Mesenchymal stem cell (in vitro differentiated cells and primary cell): ENCODE results near the gene NR2C1.
"Not testable (repeated sequence)": the region's sequence is repeated elsewhere in the genome, so short reads cannot be mapped to it uniquely, and the experiment has no call there.

Experiments used
- DNase-seq: peaks from one replicate; pipeline ENCODE4 v3.0.0-alpha.2; 2013
- H2AFZ ChIP-seq: one replicate; pipeline ENCODE4 v1.6.1; 2013; ENCODE audit warnings: low read depth, mild to moderate bottlenecking, control low read depth, inconsistent platforms, low read length, moderate library complexity
- H2AK5ac ChIP-seq: 2 replicates; pipeline ENCODE4 v1.6.1; 2013; ENCODE audit warnings: low read length, moderate library complexity, mild to moderate bottlenecking, inconsistent platforms; ENCODE audit not compliant: severe bottlenecking
- H2BK120ac ChIP-seq: one replicate; pipeline ENCODE4 v1.6.1; 2013; ENCODE audit warnings: low read depth, mild to moderate bottlenecking, inconsistent platforms, low read length, moderate library complexity
- H2BK12ac ChIP-seq, 2 experiments: one replicate each; pipeline ENCODE4 v1.6.1; 2013; ENCODE audit warnings: inconsistent platforms in 2 of 2, low read length in 2 of 2, mild to moderate bottlenecking in 2 of 2, moderate library complexity in 2 of 2, control low read depth in 1 of 2
- H2BK15ac ChIP-seq: one replicate; pipeline ENCODE4 v1.6.1; 2013; ENCODE audit warnings: mild to moderate bottlenecking, low read depth, inconsistent platforms; ENCODE audit not compliant: poor library complexity, severe bottlenecking
- H2BK5ac ChIP-seq: 2 replicates; pipeline ENCODE4 v1.6.1; 2013; ENCODE audit warnings: low read depth, mild to moderate bottlenecking, low read length, control low read depth, inconsistent platforms; ENCODE audit not compliant: poor library complexity, severe bottlenecking
- H3K14ac ChIP-seq, 2 experiments: one replicate each; pipeline ENCODE4 v1.6.1; 2013; ENCODE audit warnings: inconsistent platforms in 2 of 2, low read length in 2 of 2, control low read depth in 1 of 2, mild to moderate bottlenecking in 1 of 2, moderate library complexity in 1 of 2
- H3K18ac ChIP-seq, 2 experiments: one replicate each; pipeline ENCODE4 v1.6.1; 2013; ENCODE audit warnings: inconsistent platforms in 2 of 2, low read length in 2 of 2, control low read depth in 1 of 2, low read depth in 1 of 2, mild to moderate bottlenecking in 1 of 2
- H3K23ac ChIP-seq, 2 experiments: one replicate each; pipeline ENCODE4 v1.6.1; 2013; ENCODE audit warnings: inconsistent platforms in 2 of 2, low read length in 2 of 2, mild to moderate bottlenecking in 2 of 2, moderate library complexity in 2 of 2, control low read depth in 1 of 2
- H3K27ac ChIP-seq: 2 replicates; pipeline ENCODE4 v1.5.1; 2013; ENCODE audit warnings: mild to moderate bottlenecking, moderate library complexity, low read length, control low read depth, inconsistent platforms; ENCODE audit not compliant: poor library complexity, severe bottlenecking
- H3K27me3 ChIP-seq, 2 experiments: 2 replicates each; pipeline versions ENCODE4 v1.6.1 to v1.7.0; 2013; ENCODE audit warnings: low read length in 2 of 2, mild to moderate bottlenecking in 2 of 2, moderate library complexity in 2 of 2, control low read depth in 1 of 2, inconsistent platforms in 1 of 2; ENCODE audit not compliant: control insufficient read depth in 1 of 2, insufficient read depth in 1 of 2
- H3K36me3 ChIP-seq, 2 experiments: 2 replicates each; pipeline versions ENCODE4 v1.6.1 to v1.7.0; 2013; ENCODE audit warnings: low read length in 2 of 2, control low read depth in 1 of 2, inconsistent platforms in 1 of 2, low read depth in 1 of 2, mild to moderate bottlenecking in 1 of 2; ENCODE audit not compliant: insufficient read depth in 2 of 2, control insufficient read depth in 1 of 2
- H3K4ac ChIP-seq, 2 experiments: one replicate each; pipeline ENCODE4 v1.6.1; 2013; ENCODE audit warnings: inconsistent platforms in 2 of 2, low read length in 2 of 2, mild to moderate bottlenecking in 2 of 2, moderate library complexity in 2 of 2, control low read depth in 1 of 2, low read depth in 1 of 2
- H3K4me1 ChIP-seq: 2 replicates; pipeline ENCODE4 v1.6.1; 2013; ENCODE audit warnings: low read depth, low read length, control low read depth; ENCODE audit not compliant: control insufficient read depth, insufficient read depth
- H3K4me2 ChIP-seq: 2 replicates; pipeline ENCODE4 v1.6.1; 2013; ENCODE audit warnings: low read length, mild to moderate bottlenecking, inconsistent platforms; ENCODE audit not compliant: poor library complexity, severe bottlenecking
- H3K4me3 ChIP-seq, 2 experiments: 2 replicates each; pipeline versions ENCODE4 v1.5.1 to v1.7.0; 2013; ENCODE audit warnings: low read length in 2 of 2, mild to moderate bottlenecking in 2 of 2, control low read depth in 1 of 2, low read depth in 1 of 2; ENCODE audit not compliant: insufficient read depth in 1 of 2
- H3K79me1 ChIP-seq: replicated peaks from 2 replicates; pipeline ENCODE4 v1.6.1; 2013; ENCODE audit warnings: mild to moderate bottlenecking, control low read depth, low read length, inconsistent platforms; ENCODE audit not compliant: poor library complexity, severe bottlenecking
- H3K9ac ChIP-seq: 2 replicates; pipeline ENCODE4 v1.7.0; 2013; ENCODE audit warnings: mild to moderate bottlenecking, low read length, moderate library complexity
- H3K9me3 ChIP-seq: 2 replicates; pipeline ENCODE4 v1.7.0; 2013; ENCODE audit warnings: mild to moderate bottlenecking, low read length; ENCODE audit not compliant: control insufficient read depth
- H4K8ac ChIP-seq: one replicate; pipeline ENCODE4 v1.6.1; 2013; ENCODE audit warnings: inconsistent platforms, mild to moderate bottlenecking, low read length, moderate library complexity
- H4K91ac ChIP-seq: one replicate; pipeline ENCODE4 v1.6.1; 2013; ENCODE audit warnings: mild to moderate bottlenecking, low read length, inconsistent platforms
- WGBS: methylation state at CpG from one replicate; pipeline ENCODE4 v1.1.7; 2013; ENCODE audit warnings: mixed read lengths; 5-methylcytosine and 5-hydroxymethylcytosine counted together

The NR2C1 gene

DNA sequence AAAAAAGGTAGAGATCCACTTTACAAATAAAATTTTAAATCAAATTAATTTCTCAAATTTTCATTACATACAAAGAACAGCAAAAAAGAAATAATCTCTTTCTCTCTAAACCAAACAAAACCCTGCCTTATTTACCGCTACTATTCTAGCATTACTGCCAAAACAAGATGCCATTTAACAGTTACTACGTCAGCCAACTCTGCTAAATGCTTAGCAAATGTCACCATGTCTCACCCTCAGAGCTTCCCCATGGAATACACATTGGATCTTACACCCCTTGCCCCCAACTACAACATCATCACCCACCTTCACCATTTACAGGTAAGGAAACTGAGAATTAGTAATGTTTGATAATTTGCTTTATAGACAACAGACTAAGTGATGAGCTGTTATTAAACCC, 23.0 kb upstream of the NR2C1 start:
- Histone ChIP-seq H3K27ac (peak overlapping the region; percentile 24), H4K8ac (no peak overlapping the region), H3K14ac (no peak overlapping the region), H2BK15ac (no peak overlapping the region), H2BK5ac (no peak overlapping the region), H3K4me1 (peaks cover 11% of the 10 kb centered on the region), H3K9ac (no peak overlapping the region), H2AFZ (no peak overlapping the region), H3K4ac (no peak overlapping the region), H2AK5ac (no peak overlapping the region), H3K36me3 (peaks cover 12 to 27% of the 10 kb centered on the region in 2 experiments), H3K27me3 (no peaks in the 10 kb centered on the region), H2BK12ac (no peak overlapping the region), H3K79me1 (peaks cover 14% of the 10 kb centered on the region), H2BK120ac (no peak overlapping the region), H4K91ac (no peak overlapping the region), H3K4me2 (no peak overlapping the region), H3K23ac (no peak overlapping the region), H3K18ac (no peak overlapping the region), H3K9me3 (no peaks in the 10 kb centered on the region), H3K4me3 (no peak overlapping the region)
- whole genome bisulfite sequencing, result 98% methylated on average over 2 of the region's 2 CpGs
- no peak for DNase-seq

DNA sequence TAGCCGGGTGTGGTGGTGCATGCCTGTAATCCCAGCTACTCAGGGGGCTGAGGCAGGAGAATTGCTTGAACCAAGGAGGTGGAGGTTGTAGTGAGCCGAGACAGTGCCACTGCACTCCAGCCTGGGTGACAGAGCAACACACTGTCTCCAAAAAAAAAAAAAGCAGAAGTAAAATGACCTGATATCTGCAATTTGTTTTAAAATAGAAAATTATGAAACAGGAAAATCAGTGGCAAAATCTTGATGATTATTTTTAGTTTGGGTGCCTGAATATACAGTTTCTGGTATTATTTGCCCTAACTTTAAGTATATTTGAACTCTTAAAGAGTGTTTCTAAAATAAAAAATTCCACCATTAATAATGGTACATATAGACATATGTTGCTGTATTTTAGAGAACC, 22.4 kb upstream of the NR2C1 start:
- not testable (repeated sequence) for H2AFZ ChIP-seq, H3K23ac ChIP-seq, H4K91ac ChIP-seq, H3K4me3 ChIP-seq, H3K14ac ChIP-seq, H3K9me3 ChIP-seq, H3K4ac ChIP-seq, DNase-seq, H3K27me3 ChIP-seq, H4K8ac ChIP-seq, H2BK12ac ChIP-seq, H3K27ac ChIP-seq, H3K9ac ChIP-seq, H3K4me1 ChIP-seq, H2BK120ac ChIP-seq, H2AK5ac ChIP-seq, H3K18ac ChIP-seq, H2BK15ac ChIP-seq, H2BK5ac ChIP-seq, H3K4me2 ChIP-seq
- Histone ChIP-seq H3K79me1 (peaks cover 14% of the 10 kb centered on the region), H3K36me3 (peaks cover 12 to 25% of the 10 kb centered on the region in 2 experiments)
- no CpG with 5 or more reads among the region's 2 CpGs for WGBS

DNA sequence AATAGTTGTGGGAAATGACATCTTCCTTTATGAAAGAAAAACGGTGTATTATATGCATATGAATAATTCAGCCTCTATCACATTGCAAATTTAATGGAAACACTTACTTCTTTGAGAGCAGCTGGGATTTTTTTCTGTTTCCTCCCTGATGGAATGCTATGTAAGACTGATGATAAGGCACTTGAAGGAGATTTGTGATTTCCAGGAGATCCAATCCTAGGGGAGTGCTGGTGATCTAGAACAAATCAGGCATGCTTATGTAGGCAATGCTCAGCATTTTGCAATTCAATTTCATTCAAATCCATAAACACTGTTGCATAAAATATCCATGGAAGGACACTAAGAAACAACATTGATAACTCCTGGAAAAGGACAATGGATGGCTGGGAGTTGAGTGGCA, 16.0 kb upstream of the NR2C1 start:
- Histone ChIP-seq H2AK5ac (no peak overlapping the region), H4K8ac (no peak overlapping the region), H3K4me2 (no peak overlapping the region), H3K18ac (no peak overlapping the region), H3K4me1 (peaks cover 1% of the 10 kb centered on the region), H3K14ac (no peak overlapping the region), H4K91ac (no peak overlapping the region), H3K9me3 (no peaks in the 10 kb centered on the region), H2BK120ac (no peak overlapping the region), H2BK12ac (no peak overlapping the region), H2BK15ac (no peak overlapping the region), H3K27ac (no peak overlapping the region), H2AFZ (no peak overlapping the region), H3K36me3 (peaks cover 19 to 23% of the 10 kb centered on the region in 2 experiments), H2BK5ac (no peak overlapping the region), H3K79me1 (peaks cover 6% of the 10 kb centered on the region), H3K27me3 (no peaks in the 10 kb centered on the region), H3K9ac (no peak overlapping the region), H3K23ac (no peak overlapping the region), H3K4ac (no peak overlapping the region), H3K4me3 (no peak overlapping the region)
- WGBS, result no CpG with 5 or more reads among the region's 1 CpG
- DNase-seq, result no peak

DNA sequence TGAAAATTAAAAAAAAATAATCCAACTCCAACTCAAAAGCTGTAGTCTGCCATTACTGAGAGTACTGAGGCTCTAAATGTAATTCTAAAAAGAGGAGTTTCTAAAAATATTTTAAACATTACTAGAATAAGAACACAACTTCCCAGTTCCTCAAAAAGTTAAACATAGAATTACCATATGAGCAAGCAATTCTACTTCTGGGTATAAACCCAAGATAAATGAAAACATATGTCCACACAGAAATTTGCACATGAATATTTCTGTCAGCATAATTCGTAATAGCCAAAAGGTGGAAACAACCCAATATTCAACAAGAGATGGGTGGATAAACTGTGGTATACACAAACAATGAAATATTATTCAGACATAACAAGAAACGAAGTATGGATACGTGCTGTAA, 15.0 kb upstream of the NR2C1 start:
- H3K9me3 ChIP-seq, result no peaks in the 10 kb centered on the region
- H3K79me1 ChIP-seq, result peaks cover 6% of the 10 kb centered on the region
- no peak overlapping the region for H3K18ac ChIP-seq
- 100% methylated on average over 2 of the region's 3 CpGs for WGBS
- H2AFZ ChIP-seq, result no peak overlapping the region
- H3K27me3 ChIP-seq, result no peaks in the 10 kb centered on the region
- H2BK5ac ChIP-seq, result no peak overlapping the region
- H2BK15ac ChIP-seq, result no peak overlapping the region
- no peak overlapping the region for H4K91ac ChIP-seq
- DNase-seq, result no peak
- no peak overlapping the region for H2BK120ac ChIP-seq
- no peak overlapping the region for H2AK5ac ChIP-seq
- no peak overlapping the region for H3K23ac ChIP-seq
- no peak overlapping the region for H3K4ac ChIP-seq
- peaks cover 19 to 20% of the 10 kb centered on the region in 2 experiments for H3K36me3 ChIP-seq
- no peak overlapping the region for H3K9ac ChIP-seq
- H3K4me2 ChIP-seq, result no peak overlapping the region
- H3K4me3 ChIP-seq, result no peak overlapping the region
- H3K4me1 ChIP-seq, result peaks cover 1% of the 10 kb centered on the region
- no peak overlapping the region for H3K27ac ChIP-seq
- H2BK12ac ChIP-seq, result no peak overlapping the region
- H4K8ac ChIP-seq, result no peak overlapping the region
- no peak overlapping the region for H3K14ac ChIP-seq
